ENCODE results near the gene KLHL22. TPM values are rescaled to one million over a fixed set of nuclear protein-coding genes. Genes with fewer than 3 reads are reported as not detected.
A peak's percentile ranks its signal among the peaks of the same experiment; 100 is the strongest.

The KLHL22 gene
- total and polyA plus RNA-seq, 2 of the 13 experiments (the other 11 are each of a cell fraction or from before 2014, with no cell fraction given), result 10.9 to 14.8 TPM

DNA sequence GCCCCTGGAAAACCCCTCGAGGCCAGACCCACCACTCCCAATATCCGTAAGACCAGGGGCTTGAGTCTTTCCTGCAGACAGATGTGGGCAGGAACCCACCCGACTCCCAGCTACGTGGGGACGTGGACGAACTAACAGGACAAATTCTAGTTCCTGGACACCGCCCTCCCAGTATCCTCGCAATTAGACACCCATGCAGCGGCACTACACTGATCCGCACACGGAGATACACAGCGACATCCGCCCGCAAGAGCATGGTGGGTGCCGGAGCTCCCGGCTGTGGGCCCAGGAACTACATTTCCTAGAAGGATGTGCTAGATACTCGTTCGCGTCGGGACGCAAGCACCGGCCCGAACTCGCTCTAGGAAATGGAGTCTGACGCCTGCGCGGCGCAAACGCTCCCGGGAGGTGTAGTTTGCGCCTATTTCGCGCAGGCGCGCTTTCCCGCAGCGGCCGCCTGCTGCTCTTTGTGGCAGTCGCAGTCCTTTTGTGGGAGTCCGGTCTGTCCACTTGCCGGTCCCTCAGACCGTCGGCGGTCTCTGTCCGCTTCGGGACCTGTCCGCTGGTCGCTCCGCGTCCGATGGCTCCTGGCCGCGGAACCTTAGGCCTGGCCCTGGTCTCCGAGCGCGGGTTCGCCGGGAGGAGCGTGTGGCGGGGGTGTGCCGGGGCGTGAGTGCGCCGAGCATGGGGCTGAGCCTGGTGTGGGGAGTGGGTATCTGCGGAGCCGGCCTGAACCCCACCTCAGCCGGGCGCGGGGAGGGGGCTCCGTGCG is 101.7 kb downstream of the KLHL22 start, which contains the start of gene ZNF74 (continued):
- TF ChIP-seq ZNF580 (CRISPR knock-in tag; IDR thresholded peaks at IDR 0.05; ENCODE audit: borderline replicate concordance, low read depth), result no peak; the same call in 1 of the 2 replicates
- no peak for TF ChIP-seq ZNF317 (CRISPR knock-in tag; IDR thresholded peaks at IDR 0.05)
- TF ChIP-seq ZEB1 (IDR thresholded peaks at IDR 0.05; ENCODE audit: insufficient replicate concordance, low read depth), result no peak
- TF ChIP-seq XRCC5 (optimal IDR thresholded peaks at IDR 0.05; ENCODE audit: low read length), result peak; percentile 43
- no peak for TF ChIP-seq ZNF691 (CRISPR knock-in tag; IDR thresholded peaks at IDR 0.05; ENCODE audit: borderline replicate concordance, low read depth)
- no peak for TF ChIP-seq ZNF782 (CRISPR knock-in tag; IDR thresholded peaks at IDR 0.05; ENCODE audit: borderline replicate concordance)
- 0 out of 4 replicates have a peak, but pooled peaks of 1 of the 2 experiments have one; percentile 18 for TF ChIP-seq REST (IDR thresholded peaks at IDR 0.05; ENCODE audit: borderline replicate concordance in 1 of 2, low read depth in 1 of 2, low read length in 2 of 2)
- TF ChIP-seq ZMYM4 (CRISPR knock-in tag; IDR thresholded peaks at IDR 0.05), result peak; percentile 34; the same call in 1 of the 2 replicates
- TF ChIP-seq ZNF124 (CRISPR knock-in tag; IDR thresholded peaks at IDR 0.05), result peak; percentile 38; the same call in 1 of the 2 replicates
- no peak for TF ChIP-seq KLF12 (CRISPR knock-in tag; IDR thresholded peaks at IDR 0.05; ENCODE audit: borderline replicate concordance)
- peak; percentile 95 for TF ChIP-seq UBTF (CRISPR knock-in tag; IDR thresholded peaks at IDR 0.05)
- TF ChIP-seq NR1H2 (CRISPR knock-in tag; IDR thresholded peaks at IDR 0.05; ENCODE audit: borderline replicate concordance, low read depth), result no peak
- no peak for TF ChIP-seq HNF4G (IDR thresholded peaks at IDR 0.05; ENCODE audit: borderline replicate concordance, low read depth, low read length)
- TF ChIP-seq HNF4G (CRISPR knock-in tag; IDR thresholded peaks at IDR 0.05; ENCODE audit: borderline replicate concordance, low read depth), result no peak
- 0 out of 2 replicates have a peak, but pooled peaks have one; percentile 72 for TF ChIP-seq WIZ (CRISPR knock-in tag; IDR thresholded peaks at IDR 0.05)
- peak; percentile 77; the same call in 1 of the 2 replicates for TF ChIP-seq BCL3 (CRISPR knock-in tag; IDR thresholded peaks at IDR 0.05)
- 0 out of 2 replicates have a peak, but pooled peaks have one; percentile 16 for TF ChIP-seq ZNF276 (CRISPR knock-in tag; IDR thresholded peaks at IDR 0.05; ENCODE audit: low read depth)

Data from HepG2 (cell line).